GM18508 (cell line): ENCODE measurements around the gene INA.
"Not testable (repeated sequence)": the region's sequence is repeated elsewhere in the genome, so short reads cannot be mapped to it uniquely, and the experiment has no call there.

Experiments
- ATAC-seq: cut with Tn5 transposase; IDR thresholded peaks from one replicate; pipeline ENCODE4 v1.9.1; 2021; ENCODE audit warnings: moderate number of reproducible peaks; ENCODE audit not compliant: insufficient read depth, unreplicated experiment

The INA gene

DNA sequence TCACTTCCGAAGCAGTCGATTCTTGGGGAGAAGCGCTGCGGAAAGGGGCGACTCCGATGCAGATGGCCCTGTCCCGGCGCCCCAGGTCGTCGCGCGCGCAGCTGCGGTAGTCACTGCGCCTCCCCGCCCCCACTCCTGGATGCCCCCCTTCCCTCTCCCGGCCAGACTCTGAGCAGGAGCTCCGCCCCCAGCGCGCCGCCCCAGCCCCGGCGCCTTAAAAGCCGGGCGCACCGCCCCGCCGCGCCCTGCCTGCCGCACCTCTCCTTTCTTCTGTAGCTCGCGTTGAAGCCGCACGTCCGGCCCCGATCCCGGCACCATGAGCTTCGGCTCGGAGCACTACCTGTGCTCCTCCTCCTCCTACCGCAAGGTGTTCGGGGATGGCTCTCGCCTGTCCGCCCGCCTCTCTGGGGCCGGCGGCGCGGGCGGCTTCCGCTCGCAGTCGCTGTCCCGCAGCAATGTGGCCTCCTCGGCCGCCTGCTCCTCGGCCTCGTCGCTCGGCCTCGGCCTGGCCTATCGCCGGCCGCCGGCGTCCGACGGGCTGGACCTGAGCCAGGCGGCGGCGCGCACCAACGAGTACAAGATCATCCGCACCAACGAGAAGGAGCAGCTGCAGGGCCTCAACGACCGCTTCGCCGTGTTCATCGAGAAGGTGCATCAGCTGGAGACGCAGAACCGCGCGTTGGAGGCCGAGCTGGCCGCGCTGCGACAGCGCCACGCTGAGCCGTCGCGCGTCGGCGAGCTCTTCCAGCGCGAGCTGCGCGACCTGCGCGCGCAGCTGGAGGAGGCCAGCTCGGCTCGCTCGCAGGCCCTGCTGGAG, at the start of gene INA:
Gene INA, plus strand, starts transcription at position 243 of the 817 bp plus-strand sequence. Its CDS starts 74 bp downstream, at position 317.
- ATAC-seq = no peak

GRCh38 chr10:103227416-103227815, 49.5 kb upstream of the INA start:
- no peak for ATAC-seq

DNA sequence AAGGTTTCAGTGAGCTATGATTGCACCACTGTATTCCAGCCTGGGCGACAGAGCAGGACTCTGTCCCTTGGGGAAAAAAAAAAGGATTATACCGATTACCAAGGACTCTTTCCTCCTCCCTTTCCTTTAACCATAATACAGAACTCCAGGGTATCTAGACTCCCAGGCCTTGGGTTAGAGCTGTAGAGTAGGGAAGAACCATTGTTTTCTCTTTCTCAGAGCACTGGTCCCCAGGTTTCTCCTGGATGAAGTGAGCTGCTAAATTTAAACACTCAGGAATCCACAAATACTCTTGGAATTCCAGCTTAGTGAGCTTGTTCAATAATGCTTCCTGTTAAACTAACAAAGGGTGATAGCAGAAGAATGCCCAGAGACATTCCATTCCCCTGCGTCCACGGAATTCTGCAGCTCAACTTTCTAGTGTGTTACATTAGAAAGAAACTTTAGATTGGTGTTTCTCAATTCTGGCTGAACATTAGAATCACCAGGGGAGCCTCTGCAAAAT, 45.8 kb upstream of the INA start:
- no peak for ATAC-seq

- no peak for ATAC-seq
Observed at GRCh38 chr10:103232131-103232673, 44.7 kb upstream of the INA start.

GRCh38 chr10:103232772-103233488, 44.0 kb upstream of the INA start:
- no peak for ATAC-seq

DNA sequence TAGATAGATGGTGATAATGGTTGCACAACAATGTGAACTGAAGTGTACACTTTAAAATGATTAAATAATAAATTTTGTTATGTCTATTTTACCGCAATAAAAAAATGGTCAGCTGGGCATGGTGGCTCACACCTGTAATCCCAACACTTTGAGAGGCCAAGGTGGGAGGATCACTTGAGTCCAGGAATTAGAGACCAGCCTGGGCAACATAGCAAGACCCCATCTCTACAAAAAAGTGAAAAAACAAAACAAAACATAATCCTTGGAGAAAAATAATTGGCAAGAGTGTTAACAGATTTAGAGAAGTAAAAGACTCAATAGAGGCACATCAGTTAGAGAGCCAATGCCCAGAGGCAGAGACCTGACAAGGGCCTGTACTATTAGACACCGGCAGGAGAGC, 41.2 kb upstream of the INA start:
- no peak for ATAC-seq

DNA sequence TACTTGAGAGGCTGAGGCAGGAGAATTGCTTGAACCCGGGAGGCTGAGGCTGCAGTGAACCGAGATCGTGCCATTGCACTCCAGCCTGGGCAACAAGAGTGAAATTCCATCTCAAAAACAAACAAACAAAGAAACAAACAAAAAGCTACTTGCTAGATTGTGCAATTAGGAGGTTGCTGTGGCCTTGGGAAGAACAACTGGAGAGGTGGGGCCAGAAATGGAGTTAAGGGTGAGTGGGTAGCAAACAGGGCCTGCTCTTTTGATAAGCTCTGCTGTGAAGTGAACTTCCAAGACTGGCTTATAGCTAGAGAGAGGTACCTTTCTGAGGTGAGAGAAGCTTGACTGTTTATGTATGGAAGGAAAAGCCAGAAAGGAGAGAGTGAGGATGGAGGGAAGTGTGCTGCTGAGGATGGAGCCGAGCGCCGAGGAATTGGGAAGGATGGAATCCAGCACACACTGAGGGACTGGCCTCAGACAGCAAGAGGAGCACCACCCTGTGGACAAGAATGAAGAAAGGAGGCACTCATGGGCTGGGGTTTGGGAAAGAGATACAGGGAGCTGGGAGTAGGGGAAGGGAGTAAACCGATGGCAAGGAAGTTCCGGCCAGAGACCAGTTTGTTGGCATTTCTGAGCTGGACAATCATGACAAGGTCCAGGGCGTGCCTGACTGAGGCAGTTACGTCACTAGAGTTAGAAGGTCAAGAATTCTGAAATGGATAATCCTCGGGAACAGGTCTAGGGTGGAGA, 38.3 kb upstream of the INA start:
- no peak for ATAC-seq

DNA sequence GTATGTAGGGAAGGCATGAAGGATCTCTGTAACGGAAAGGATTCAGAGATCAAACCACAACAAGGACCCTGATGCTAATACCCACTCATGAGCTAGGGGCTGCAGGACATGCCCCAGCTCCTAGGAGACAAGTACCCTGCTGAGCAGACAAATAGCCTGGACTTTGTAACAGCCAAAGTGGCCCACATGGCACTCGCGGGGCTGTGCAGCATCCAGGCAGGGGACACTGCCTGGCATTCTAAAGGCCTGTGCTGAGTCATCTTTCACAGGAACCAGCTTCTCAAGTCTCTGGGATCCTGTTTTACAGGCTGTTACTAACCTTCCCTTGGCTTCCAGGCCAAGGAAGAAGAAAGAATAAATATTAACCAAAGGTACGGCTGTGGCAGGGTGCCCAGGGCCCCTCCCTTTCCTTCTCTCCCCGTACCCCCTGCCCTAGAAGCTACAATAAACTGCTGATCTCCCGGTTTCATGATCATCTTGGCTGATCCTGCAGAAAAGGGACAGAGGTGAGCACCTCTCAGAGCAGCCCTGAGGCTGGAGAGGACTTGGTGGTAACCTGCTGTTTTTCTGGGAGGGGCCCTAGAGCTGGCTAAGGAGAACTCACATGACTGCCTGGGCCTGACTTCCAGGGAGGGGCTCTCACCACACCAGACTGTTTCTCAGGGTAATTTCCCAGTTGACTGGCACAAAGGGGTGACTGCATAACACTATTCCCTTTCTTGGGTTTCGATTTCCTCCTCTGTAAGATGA, 35.5 kb upstream of the INA start:
- no peak for ATAC-seq

- no peak for ATAC-seq
Observed at GRCh38 chr10:103244666-103245271, 32.2 kb upstream of the INA start.

DNA sequence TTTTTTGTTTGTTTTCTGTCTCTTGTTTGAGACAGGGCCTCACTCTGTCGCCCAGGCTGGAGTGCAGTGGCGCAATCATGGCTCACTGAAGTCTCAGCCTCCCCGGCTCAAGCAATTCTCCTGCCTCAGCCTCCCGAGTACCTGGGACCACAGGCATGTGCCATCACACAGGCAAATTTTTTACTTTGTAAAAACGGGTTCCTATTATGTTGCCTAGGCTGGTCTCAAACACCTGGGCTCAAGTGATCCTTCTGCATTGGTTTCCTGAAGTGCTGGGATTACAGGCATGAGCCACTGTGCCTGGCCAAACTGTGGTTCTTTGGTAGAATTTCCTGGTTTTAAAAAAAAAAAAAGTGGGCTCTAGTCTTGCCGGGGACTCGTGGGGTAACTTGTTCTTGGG, 31.4 kb upstream of the INA start, which contains the start of gene RPEL1:
Gene RPEL1, plus strand, starts transcription at position 301 of the 400 bp plus-strand sequence. CDS start 110 bp downstream, outside the sequence.
- ATAC-seq = not testable (repeated sequence)

DNA sequence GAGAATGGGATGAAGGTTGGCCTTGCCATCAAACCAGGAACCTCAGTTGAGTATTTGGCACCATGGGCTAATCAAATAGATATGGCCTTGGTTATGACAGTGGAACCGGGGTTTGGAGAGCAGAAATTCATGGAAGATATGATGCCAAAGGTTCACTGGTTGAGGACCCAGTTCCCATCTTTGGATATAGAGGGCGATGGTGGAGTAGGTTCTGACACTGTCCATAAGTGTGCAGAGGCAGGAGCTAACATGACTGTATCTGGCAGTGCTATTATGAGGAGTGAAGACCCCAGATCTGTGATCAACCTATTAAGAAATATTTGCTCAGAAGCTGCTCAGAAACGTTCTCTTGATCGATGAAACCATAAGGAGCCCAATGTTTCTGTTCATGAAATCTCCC, 30.6 kb upstream of the INA start:
- no peak for ATAC-seq

DNA sequence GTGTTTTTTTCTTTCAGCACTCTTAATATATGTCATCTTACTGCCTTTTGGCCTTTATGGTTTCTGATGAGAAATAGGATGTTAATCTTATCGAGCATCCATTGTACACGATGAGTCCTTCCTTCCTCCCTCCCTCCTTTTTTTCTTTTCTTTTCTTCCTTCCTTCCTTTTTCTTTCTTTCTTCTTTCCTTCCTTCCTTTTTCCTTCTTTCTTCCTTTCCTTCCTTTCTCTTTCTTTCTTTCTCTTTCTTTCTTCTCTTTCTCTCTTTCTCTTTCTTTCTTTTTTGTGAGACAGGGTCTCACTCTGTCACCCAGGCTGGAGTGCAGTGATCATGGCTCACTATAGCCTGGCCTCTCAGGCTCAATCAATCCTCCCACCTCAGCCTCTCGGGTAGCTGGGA, 22.8 kb upstream of the INA start:
- no peak for ATAC-seq

DNA sequence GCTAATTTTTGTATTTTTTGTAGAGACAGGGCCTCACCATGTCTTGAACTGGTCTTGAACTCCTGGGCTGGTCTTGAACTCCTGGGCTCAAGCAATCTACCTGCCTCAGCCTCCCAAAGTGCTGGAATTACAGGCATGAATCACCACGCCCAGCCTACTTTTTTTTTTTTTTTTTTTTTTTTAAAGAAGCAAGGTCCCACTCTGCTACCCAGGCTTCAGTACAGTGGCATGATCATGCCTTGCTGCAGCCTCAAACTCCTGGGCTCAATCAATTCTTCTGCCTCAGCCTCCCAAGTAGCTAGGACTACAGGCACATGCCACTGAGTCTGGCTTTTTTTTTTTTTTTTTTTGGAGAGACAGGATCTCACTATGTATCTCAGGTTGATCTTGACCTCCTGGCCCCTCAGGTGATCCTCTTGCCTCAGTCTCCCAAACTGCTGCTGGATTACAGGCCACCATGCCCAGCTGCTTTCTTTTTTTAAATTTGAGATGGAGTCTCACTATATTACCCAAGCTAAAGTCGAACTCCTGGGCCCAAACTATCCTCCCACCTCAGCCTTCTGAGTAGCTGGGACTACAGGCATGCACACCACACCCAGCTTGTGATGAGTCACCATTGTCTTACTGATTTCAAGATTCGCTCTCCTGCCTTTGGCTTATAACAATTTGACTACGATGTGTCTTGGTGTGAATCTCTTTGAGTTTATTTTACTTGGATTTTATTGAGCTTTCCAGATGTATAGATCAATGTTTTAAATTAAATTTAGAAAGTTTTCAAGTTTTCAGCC, 22.2 kb upstream of the INA start:
- ATAC-seq = no peak

GRCh38 chr10:103256613-103257012, 20.3 kb upstream of the INA start:
- ATAC-seq = no peak

GRCh38 chr10:103257812-103258211, 19.1 kb upstream of the INA start:
- ATAC-seq = no peak

DNA sequence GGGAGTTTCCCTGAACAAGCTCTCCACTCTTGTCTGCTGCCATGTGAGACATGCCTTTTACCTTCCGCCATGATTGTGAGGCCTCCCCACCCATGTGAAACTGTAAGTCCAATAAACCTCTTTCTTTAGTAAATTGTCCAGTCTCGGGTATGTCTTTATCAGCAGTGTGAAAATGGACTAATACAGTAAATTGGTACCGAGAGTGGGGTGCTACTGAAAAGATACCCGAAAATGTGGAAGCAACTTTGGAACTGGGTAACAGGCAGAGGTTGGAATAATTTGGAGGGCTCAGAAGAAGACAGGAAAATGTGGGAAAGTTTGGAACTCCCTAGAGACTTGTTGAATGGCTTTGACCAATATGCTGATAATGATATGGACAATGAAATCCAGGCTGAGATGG, 18.0 kb upstream of the INA start:
- ATAC-seq = not testable (repeated sequence)

DNA sequence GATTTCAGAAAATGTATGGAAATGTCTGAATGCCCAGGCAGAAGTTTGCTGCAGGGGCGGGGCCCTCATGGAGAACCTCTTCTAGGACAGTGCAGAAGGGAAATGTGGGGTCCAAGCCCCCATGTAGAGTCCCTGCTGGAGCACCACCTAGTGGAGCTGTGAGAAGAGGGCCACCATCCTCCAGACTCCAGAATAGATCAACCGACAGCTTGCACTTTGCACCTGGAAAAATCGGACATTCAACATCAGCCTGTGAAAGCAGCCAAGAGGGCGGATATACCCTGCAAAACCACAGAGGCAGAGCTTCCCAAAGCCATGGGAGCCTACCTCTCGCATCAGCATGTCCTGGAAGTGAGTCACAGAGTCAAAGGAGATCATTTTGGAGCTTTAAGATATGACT, 16.9 kb upstream of the INA start:
- ATAC-seq = no peak

DNA sequence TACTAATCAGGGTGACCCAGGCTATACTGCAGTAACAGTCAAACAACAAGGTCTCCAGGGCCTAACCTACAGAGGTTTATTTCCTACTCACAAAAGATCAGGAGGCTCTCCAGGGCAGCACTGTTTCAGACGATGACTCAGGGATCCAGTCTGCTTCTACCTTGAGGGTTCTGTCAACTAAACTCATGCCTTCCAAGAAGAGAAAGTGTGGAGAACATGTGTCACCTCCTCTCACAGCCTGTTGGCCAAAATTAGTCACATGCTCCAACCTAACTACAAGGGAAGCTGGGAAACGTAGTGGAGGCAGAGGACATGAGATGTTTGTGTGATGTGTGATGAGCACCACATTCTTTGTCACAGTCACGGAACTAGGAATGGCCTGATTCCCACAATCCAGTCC, 14.7 kb upstream of the INA start:
- ATAC-seq = no peak
